GM19438 (cell line): Measurements from ENCODE around the gene COMMD6.
"Not testable (repeated sequence)": the region's sequence is repeated elsewhere in the genome, so short reads cannot be mapped to it uniquely, and the experiment has no call there.

Experiments
- ATAC-seq: cut with Tn5 transposase; IDR thresholded peaks from one replicate; pipeline ENCODE4 v1.9.1; 2021; ENCODE audit warnings: low read depth; ENCODE audit not compliant: unreplicated experiment

Gene COMMD6

DNA sequence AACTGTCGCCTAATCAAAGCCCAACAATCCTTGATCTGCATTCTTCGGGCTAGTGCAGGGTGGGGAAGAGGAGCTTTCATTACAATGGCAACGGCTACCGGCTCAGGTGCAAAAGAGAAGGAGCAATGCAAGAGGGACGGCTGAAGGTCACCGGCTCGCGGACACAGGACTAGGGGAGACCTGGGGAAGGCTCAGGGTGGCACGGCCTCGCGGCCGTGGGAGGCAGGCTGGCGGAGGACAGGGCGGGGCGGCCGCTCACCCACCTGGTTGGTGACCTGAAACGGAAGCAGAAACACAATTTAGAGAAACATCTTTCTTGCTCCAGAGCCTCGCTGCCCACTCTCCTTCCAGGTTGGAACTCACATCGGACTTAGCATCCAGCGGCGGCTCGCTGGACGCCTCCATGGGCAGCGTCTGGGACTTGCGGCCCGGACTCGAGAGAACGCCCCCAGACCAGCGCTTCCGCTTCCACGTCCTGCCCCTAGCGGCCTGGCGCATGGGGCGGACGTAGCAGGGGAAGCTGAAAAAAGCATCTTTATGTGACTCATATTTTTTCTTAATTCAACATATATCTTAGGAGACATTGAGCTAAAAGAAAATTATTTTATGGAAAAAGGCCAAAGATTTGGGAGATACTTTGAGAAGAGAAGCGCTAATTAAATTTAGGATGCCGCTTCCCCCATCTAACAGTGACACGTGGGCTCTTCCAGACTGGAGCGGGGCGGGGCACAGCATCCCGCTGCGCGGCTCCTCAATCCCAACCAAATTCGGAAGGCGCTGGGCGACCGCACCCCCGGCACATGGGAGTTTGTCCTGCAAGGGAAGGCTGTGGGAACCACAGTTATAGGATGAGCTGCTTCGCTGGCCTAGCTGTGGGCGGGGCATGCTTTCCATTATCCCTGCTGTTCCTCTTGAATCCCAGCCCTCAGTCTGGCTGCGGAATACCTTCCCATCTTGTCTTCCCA lies at the start of gene COMMD6:
TSS of gene COMMD6 (minus strand) at position 441 of the 965 bp plus-strand sequence. CDS start at position 405, 36 bp downstream.
- peak; percentile 97 for ATAC-seq

- no peak for ATAC-seq
Measured at GRCh38 chr13:75585153-75585552, 47.5 kb upstream of the COMMD6 start.

DNA sequence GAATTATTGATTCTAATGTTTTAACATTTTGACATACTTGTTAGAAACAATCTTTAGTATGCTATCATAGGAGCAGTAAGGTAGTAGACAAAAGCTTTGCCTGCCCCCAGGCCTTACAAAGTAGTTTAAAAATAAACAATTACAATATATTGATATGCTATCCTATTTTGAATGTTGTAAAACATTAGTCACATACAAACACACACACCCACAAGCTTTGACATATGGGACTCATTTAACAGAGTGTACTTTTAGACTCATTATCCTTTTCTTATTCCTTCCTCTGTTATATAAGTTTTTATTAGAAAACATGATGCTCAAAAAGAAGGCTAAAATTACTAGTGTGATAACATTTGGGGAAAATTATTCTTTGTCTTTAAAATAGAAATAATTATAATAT lies 45.5 kb upstream of the COMMD6 start:
- ATAC-seq, result no peak

GRCh38 chr13:75581874-75582640 lies 44.4 kb upstream of the COMMD6 start:
- no peak for ATAC-seq

DNA sequence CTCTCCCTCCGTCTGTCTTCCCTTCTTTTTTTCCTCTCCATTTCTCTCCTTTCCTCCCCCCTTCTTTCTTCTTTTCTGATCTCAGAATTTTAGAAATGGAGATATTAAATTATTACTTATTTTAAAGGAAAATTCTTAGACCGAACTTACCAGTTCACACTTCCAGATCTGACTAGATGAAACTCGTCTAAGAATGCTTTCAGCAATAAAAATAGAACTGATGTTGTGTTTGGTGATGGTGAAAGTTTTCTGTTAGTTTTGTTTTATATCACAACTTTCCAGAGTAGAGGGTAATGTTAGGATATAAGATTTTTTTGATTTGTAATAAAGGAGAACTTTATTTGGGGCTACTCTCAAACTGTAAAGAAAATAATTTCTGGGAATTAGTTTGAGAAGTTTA lies 41.9 kb upstream of the COMMD6 start:
- no peak for ATAC-seq

DNA sequence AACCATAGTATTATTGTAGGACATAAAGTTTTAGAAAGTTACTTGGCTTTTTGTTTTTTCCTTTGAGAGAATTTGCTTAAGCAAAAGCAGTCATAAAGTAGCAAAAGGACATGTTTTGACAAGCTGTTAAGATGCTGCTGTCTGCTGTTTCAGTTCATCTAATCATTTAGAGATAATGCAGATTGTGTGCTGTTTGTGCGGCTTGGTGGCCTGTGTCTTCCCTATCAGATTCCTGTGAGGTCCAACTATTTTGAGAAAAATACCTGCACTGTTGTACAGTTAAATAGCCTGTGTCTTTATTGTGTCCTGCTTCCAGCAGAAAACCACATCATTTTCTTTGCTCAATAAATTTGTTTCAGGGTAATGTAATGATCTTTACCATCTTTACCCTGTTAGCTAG lies 31.9 kb upstream of the COMMD6 start:
- ATAC-seq, result no peak

- ATAC-seq, result no peak
Measured at GRCh38 chr13:75566658-75567057, 29.0 kb upstream of the COMMD6 start.

GRCh38 chr13:75558145-75558840 lies 20.7 kb upstream of the COMMD6 start:
- ATAC-seq, result no peak

- no peak for ATAC-seq
Measured at GRCh38 chr13:75556961-75557360, 19.3 kb upstream of the COMMD6 start.

DNA sequence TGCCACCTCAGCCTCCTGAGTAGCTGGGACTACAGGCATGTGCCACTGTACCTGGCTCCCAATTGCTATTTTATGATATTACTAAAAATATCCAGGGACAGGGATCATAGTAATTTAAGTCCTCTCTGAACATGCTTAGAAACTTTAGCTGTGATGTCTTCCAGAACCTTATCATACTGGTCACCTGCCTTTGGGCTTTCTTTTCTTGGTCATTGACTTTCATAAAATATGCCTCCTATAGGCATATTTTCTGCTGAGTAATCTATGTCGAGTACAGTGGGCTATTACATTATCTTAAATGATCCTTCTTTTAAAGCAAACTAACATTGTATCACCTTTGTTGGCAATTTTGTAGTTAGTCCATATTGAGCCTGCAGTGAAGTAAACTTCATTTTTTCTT lies 18.2 kb upstream of the COMMD6 start:
- ATAC-seq, result no peak

DNA sequence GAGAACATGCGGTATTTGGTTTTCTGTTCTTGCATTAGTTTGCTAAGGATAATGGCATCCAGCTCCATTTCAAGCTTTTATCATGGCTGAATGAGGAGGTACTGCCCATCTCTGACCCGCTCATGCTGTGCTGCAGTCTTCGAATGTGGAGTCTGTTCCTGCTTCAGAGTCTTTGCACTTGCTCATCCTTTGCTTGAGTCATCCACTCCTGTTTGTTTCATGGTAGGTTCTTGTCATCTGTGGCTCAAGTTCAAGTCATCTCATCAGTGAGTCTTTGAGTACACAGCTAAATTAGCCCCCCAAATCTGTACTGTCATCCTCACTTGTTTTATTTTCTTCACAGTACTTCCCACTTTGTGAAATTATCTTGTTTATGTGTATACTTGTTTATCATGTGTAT lies 17.3 kb upstream of the COMMD6 start:
- no peak for ATAC-seq

DNA sequence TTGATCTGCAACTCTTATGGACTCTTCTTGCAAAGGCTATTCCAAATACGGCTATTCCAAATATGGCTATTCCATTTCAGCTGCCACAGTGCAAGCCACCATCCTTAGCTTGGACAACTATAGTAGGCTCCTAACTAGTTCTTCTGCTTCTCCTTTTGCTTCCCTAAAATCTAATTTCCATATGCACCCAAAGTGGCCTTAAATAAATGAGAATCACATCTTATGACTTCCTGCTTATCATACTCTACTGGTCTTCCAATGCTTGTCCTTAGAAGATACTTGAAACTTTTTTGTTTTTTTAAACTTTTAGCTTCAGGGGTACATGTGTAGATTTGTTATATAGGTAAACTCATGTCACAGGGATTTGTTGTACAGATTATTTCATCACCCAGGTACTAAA lies 16.8 kb upstream of the COMMD6 start:
- ATAC-seq, result no peak

- ATAC-seq, result peak; percentile 5
Measured at GRCh38 chr13:75550159-75550567, 12.5 kb upstream of the COMMD6 start.

DNA sequence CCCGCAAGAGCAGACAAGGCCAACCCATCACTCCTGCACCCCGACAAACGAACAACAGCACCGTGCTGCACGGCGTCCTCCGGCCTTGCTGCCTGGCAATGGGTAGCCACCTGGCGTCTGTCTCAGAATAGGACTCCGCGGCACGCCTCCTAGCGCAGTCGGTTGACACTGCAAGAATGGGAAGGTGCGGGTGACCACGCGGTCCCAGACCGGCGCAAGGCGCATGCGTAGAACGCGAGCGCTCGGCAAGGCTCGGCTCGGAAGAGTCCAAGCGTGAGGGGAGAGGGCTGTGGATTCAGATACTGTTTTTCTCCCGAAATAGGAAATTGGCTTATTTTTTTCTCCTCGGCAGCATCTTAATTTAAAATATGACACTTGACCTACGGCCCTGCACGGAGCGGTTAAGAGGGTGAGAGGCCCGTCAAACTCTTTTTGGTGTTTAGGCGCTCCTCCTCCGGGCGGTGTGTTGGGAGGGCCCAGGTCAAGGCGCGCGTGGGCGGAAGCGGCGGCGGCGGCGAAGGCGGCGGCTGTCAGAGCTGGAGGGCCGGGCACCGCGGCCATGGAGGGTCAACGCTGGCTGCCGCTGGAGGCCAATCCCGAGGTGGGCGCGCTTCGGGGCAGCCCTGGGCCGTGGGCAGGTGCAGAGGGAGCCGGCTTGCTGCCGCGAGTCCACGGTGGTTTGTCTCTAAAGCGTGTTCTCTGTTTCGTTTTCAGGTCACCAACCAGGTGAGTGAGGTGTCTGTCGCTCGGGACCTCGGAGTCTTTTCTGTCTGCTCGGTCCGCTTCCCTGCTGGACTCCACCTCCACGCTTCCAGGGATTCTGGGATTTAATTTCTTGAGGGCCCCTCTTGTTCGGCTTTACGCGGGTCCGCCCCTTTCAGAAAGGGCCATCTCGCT lies 11.9 kb upstream of the COMMD6 start, which contains the start of gene UCHL3:
TSS of gene UCHL3 (plus strand) at position 530 of the 897 bp plus-strand sequence. CDS start at position 560, 30 bp downstream.
- ATAC-seq, result peak; percentile 96

DNA sequence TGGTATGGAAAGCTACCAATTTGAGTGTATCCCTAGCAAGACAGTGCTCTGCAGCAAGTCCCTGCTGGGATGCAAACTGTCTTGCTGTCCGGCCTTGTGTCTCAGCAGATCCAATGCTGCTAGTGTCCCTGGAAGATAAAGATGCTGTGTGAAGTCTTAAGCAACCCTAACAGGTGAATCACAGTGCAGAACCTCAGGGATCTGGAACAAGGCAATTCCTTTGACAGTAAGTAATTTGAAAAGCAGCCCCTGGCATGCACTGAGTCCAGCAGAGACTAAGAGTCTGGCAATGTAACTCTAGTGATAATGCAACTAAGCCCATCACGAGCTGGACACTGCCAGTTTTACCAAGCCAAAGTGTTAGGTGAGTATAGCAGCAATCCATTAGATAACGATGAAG lies 10.3 kb upstream of the COMMD6 start:
- no peak for ATAC-seq

DNA sequence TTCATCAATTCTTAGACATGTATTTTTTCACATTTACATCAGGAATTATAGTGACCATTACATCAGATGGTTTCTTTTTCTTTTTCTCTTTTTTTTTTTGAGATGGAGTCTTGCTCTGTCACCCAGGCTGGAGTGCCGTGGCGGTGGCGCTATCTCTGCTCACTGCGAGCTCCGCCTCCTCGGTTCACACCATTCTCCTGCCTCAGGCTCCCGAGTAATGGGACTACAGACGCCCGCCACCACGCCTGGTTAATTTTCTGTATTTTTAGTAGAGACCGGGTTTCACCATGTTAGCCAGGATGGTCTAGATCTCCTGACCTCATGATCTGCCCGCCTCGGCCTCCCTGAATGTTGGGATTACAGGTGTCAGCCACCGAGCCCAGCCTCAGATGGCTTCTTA lies 7.7 kb upstream of the COMMD6 start:
- not testable (repeated sequence) for ATAC-seq

- ATAC-seq, result no peak
Measured at GRCh38 chr13:75544681-75545330, 7.2 kb upstream of the COMMD6 start.

DNA sequence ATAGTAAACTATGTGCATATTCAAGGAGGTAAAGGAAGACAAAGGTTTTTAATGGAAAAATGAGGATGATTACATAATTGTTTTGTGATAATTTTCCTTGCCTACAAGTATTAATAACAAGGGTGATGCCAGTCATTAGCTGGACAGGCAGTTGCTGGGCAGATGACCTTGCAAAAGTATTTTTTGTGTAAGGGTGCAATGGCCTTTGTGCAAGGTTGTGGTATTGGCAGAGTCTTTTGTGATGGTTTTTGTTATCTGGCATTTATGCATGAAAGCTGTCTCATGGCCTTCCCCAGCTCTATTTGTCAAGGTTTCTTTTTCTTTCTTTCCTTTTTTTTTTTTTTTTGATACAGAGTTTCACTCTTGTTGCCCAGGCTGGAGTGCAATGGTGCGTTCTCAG lies 4.3 kb upstream of the COMMD6 start:
- no peak for ATAC-seq

- ATAC-seq, result no peak
Measured at GRCh38 chr13:75541287-75541686, 3.6 kb upstream of the COMMD6 start.
